Non-pigmented ciliary epithelial cell (primary cell): Measurements from ENCODE around the gene CALCR.

Experiments
- DNase-seq: peaks from one replicate; pipeline ENCODE4 v3.0.0-alpha.2; 2010; ENCODE audit warnings: low read depth

CALCR gene

GRCh38 chr7:93448176-93448575 is 126.3 kb downstream of the CALCR start:
- DNase-seq = no peak

- DNase-seq = no peak
These were observed 127.0 kb downstream of the CALCR start for GRCh38 chr7:93447509-93447908.

GRCh38 chr7:93442478-93443224 is 131.9 kb downstream of the CALCR start:
- DNase-seq = no peak

- no peak for DNase-seq
These were observed 138.7 kb downstream of the CALCR start for GRCh38 chr7:93435791-93436190.

- no peak for DNase-seq
These were observed 142.4 kb downstream of the CALCR start for GRCh38 chr7:93432130-93432529.

GRCh38 chr7:93430917-93431588 is 143.5 kb downstream of the CALCR start:
- no peak for DNase-seq

GRCh38 chr7:93429563-93429962 is 145.0 kb downstream of the CALCR start:
- DNase-seq = no peak

- DNase-seq = no peak
These were observed 147.4 kb downstream of the CALCR start for GRCh38 chr7:93427107-93427506.

- DNase-seq = no peak
These were observed 148.3 kb downstream of the CALCR start for GRCh38 chr7:93426155-93426696.

- no peak for DNase-seq
These were observed 159.9 kb downstream of the CALCR start for GRCh38 chr7:93414574-93414973.

- DNase-seq = no peak
These were observed 165.2 kb downstream of the CALCR start for GRCh38 chr7:93409324-93409723.

- DNase-seq = no peak
These were observed 167.3 kb downstream of the CALCR start for GRCh38 chr7:93407239-93407638.

GRCh38 chr7:93402944-93403343 is 171.6 kb downstream of the CALCR start:
- DNase-seq = no peak

- no peak for DNase-seq
These were observed 174.9 kb downstream of the CALCR start for GRCh38 chr7:93399642-93400041.

- no peak for DNase-seq
These were observed 181.5 kb downstream of the CALCR start for GRCh38 chr7:93392984-93393383.

GRCh38 chr7:93390660-93391059 is 183.9 kb downstream of the CALCR start:
- DNase-seq = no peak

- no peak for DNase-seq
These were observed 192.2 kb downstream of the CALCR start for GRCh38 chr7:93382362-93382761.

GRCh38 chr7:93378131-93378760 is 196.3 kb downstream of the CALCR start:
- no peak for DNase-seq

- no peak for DNase-seq
These were observed 198.9 kb downstream of the CALCR start for GRCh38 chr7:93375603-93376002.
